GM23338 (cell line): Measurements from ENCODE around the gene STK32C. TPM values are rescaled to one million over a fixed set of nuclear protein-coding genes. Genes with fewer than 3 reads are reported as not detected.
A peak's percentile ranks its signal among the peaks of the same experiment; 100 is the strongest.

Source experiments
- ATAC-seq: fragments of 200-7000 bp; cut with Tn5 transposase; 3 replicates; pipeline ENCODE4 v1.9.1; 2020
- DNase-seq: peaks from one replicate; pipeline ENCODE4 v3.0.0-alpha.2; 2015; ENCODE audit warnings: low spot score
- H2AFZ ChIP-seq: fragments of 200-600 bp; sonication (generic); 2 replicates; pipeline ENCODE4 v1.8.0; 2016; ENCODE audit warnings: antibody characterized with exemption, mild to moderate bottlenecking, moderate library complexity
- H3F3A ChIP-seq: fragments of 200-600 bp; sonication (generic); replicated peaks from 2 replicates; pipeline ENCODE4 v1.8.0; 2017; ENCODE audit warnings: antibody characterized with exemption, mixed run types, low read depth
- H3K27ac ChIP-seq: fragments of 200-600 bp; sonication (generic); 2 replicates; pipeline ENCODE4 v1.6.1; 2016; ENCODE audit warnings: low read depth
- H3K27me3 ChIP-seq: fragments of 200-600 bp; sonication (generic); 2 replicates; pipeline ENCODE4 v1.8.0; 2016; ENCODE audit warnings: mild to moderate bottlenecking, mixed run types, moderate library complexity; ENCODE audit not compliant: insufficient read depth
- H3K36me3 ChIP-seq: fragments of 200-600 bp; sonication (generic); 2 replicates; pipeline ENCODE4 v1.8.0; 2016; ENCODE audit warnings: mild to moderate bottlenecking; ENCODE audit not compliant: insufficient read depth
- H3K4me1 ChIP-seq: fragments of 200-600 bp; sonication (generic); 2 replicates; pipeline ENCODE4 v1.8.0; 2016; ENCODE audit warnings: mild to moderate bottlenecking, moderate library complexity; ENCODE audit not compliant: insufficient read depth
- H3K4me2 ChIP-seq: fragments of 200-600 bp; sonication (generic); 2 replicates; pipeline ENCODE4 v1.7.1; 2017; ENCODE audit warnings: mixed run types
- H3K4me3 ChIP-seq: fragments of 200-600 bp; sonication (generic); 2 replicates; pipeline ENCODE4 v1.6.1; 2016; ENCODE audit warnings: mixed run types
- H3K79me2 ChIP-seq: fragments of 200-600 bp; sonication (generic); replicated peaks from 2 replicates; pipeline ENCODE4 v1.8.0; 2017; ENCODE audit warnings: mild to moderate bottlenecking; ENCODE audit not compliant: insufficient read depth
- H3K9me2 ChIP-seq: fragments of 200-600 bp; sonication (generic); 2 replicates; pipeline ENCODE4 v1.8.0; 2017; ENCODE audit not compliant: insufficient read depth
- H4K20me1 ChIP-seq: fragments of 200-600 bp; sonication (generic); replicated peaks from 2 replicates; pipeline ENCODE4 v1.8.0; 2017; ENCODE audit warnings: mild to moderate bottlenecking; ENCODE audit not compliant: insufficient read depth
- H3K27ac Mint-ChIP-seq: 2 replicates; pipeline ENCODE4 v1.8.0; 2020; ENCODE audit warnings: inconsistent platforms, mild to moderate bottlenecking, moderate library complexity, mixed read lengths
- H3K27me3 Mint-ChIP-seq: 3 replicates; pipeline ENCODE4 v1.8.0; 2022; ENCODE audit warnings: low read depth, mild to moderate bottlenecking, moderate library complexity, mixed read lengths, inconsistent platforms; ENCODE audit not compliant: insufficient read depth, poor library complexity
- H3K36me3 Mint-ChIP-seq: 3 replicates; pipeline ENCODE4 v1.8.0; 2021; ENCODE audit warnings: low read depth, mild to moderate bottlenecking, inconsistent platforms, moderate library complexity, mixed read lengths
- H3K4me1 Mint-ChIP-seq: 3 replicates; pipeline ENCODE4 v1.8.0; 2020; ENCODE audit warnings: mild to moderate bottlenecking, inconsistent platforms, mixed read lengths
- H3K4me3 Mint-ChIP-seq: 3 replicates; pipeline ENCODE4 v1.8.0; 2021; ENCODE audit warnings: moderate library complexity, mild to moderate bottlenecking, inconsistent platforms, mixed read lengths
- H3K9me3 Mint-ChIP-seq: 3 replicates; pipeline ENCODE4 v1.8.0; 2020; ENCODE audit warnings: moderate library complexity, mild to moderate bottlenecking, inconsistent platforms, mixed read lengths
- CTCF ChIP-seq, 2 experiments: fragments of 200-600 bp in 1 of 2; sonication (generic) in 1 of 2; conservative IDR thresholded peaks; 2 replicates each; pipeline versions ENCODE4 v1.5.1 to v1.6.1; 2016 to 2017; ENCODE audit warnings: antibody characterized with exemption in 2 of 2, low read depth in 2 of 2, mild to moderate bottlenecking in 2 of 2, moderate library complexity in 1 of 2
- EZH2phosphoT487 ChIP-seq: fragments of 200-600 bp; sonication (generic); IDR thresholded peaks from one replicate; pipeline ENCODE4 v1.8.1; 2018; ENCODE audit warnings: antibody characterized with exemption; ENCODE audit not compliant: unreplicated experiment
- polyA plus RNA-seq: library from polyadenylated mRNA; unstranded; fragments of >200 nt; fragmentation: Nextera tagmentation; extraction: Ambion mirVana; gene quantifications from 2 replicates; pipeline ENCODE4 v1.2.1, GENCODE V29; 2016
- total RNA-seq: library from RNA; depleted of rRNA; stranded (reverse); fragments of >200 nt; shearing (Covaris generic); gene quantifications from 2 replicates; pipeline ENCODE4 v1.2.3, GENCODE V29; 2014
- TF ChIP-seq, protein P1 (sequence below): fragments of 250-450 bp; sonication (Bioruptor Pico); IDR thresholded peaks from 2 replicates; pipeline ENCODE4 v1.5.0; 2020; ENCODE audit warnings: mild to moderate bottlenecking, moderate library complexity

Gene STK32C
- total and polyA plus RNA-seq, 2 experiments from 2014 or later, result 10.2 to 20.5 TPM

GRCh38 chr10:132276179-132276675 lies 31.5 kb downstream of the STK32C start (continued):
- TF ChIP-seq, protein P1, sequence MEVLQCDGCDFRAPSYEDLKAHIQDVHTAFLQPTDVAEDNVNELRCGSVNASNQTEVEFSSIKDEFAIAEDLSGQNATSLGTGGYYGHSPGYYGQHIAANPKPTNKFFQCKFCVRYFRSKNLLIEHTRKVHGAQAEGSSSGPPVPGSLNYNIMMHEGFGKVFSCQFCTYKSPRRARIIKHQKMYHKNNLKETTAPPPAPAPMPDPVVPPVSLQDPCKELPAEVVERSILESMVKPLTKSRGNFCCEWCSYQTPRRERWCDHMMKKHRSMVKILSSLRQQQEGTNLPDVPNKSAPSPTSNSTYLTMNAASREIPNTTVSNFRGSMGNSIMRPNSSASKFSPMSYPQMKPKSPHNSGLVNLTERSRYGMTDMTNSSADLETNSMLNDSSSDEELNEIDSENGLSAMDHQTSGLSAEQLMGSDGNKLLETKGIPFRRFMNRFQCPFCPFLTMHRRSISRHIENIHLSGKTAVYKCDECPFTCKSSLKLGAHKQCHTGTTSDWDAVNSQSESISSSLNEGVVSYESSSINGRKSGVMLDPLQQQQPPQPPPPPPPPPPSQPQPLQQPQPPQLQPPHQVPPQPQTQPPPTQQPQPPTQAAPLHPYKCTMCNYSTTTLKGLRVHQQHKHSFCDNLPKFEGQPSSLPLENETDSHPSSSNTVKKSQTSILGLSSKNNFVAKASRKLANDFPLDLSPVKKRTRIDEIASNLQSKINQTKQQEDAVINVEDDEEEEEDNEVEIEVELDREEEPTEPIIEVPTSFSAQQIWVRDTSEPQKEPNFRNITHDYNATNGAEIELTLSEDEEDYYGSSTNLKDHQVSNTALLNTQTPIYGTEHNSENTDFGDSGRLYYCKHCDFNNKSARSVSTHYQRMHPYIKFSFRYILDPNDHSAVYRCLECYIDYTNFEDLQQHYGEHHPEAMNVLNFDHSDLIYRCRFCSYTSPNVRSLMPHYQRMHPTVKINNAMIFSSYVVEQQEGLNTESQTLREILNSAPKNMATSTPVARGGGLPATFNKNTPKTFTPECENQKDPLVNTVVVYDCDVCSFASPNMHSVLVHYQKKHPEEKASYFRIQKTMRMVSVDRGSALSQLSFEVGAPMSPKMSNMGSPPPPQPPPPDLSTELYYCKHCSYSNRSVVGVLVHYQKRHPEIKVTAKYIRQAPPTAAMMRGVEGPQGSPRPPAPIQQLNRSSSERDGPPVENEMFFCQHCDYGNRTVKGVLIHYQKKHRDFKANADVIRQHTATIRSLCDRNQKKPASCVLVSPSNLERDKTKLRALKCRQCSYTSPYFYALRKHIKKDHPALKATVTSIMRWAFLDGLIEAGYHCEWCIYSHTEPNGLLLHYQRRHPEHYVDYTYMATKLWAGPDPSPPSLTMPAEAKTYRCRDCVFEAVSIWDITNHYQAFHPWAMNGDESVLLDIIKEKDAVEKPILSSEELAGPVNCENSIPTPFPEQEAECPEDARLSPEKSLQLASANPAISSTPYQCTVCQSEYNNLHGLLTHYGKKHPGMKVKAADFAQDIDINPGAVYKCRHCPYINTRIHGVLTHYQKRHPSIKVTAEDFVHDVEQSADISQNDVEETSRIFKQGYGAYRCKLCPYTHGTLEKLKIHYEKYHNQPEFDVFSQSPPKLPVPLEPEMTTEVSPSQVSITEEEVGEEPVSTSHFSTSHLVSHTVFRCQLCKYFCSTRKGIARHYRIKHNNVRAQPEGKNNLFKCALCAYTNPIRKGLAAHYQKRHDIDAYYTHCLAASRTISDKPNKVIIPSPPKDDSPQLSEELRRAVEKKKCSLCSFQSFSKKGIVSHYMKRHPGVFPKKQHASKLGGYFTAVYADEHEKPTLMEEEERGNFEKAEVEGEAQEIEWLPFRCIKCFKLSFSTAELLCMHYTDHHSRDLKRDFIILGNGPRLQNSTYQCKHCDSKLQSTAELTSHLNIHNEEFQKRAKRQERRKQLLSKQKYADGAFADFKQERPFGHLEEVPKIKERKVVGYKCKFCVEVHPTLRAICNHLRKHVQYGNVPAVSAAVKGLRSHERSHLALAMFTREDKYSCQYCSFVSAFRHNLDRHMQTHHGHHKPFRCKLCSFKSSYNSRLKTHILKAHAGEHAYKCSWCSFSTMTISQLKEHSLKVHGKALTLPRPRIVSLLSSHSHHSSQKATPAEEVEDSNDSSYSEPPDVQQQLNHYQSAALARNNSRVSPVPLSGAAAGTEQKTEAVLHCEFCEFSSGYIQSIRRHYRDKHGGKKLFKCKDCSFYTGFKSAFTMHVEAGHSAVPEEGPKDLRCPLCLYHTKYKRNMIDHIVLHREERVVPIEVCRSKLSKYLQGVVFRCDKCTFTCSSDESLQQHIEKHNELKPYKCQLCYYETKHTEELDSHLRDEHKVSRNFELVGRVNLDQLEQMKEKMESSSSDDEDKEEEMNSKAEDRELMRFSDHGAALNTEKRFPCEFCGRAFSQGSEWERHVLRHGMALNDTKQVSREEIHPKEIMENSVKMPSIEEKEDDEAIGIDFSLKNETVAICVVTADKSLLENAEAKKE (CRISPR knock-in tag), result no peak

- peaks cover 22% of the 10 kb centered on the region for H3K27me3 Mint-ChIP-seq
- TF ChIP-seq CTCF (conservative IDR thresholded peaks at IDR 0.05; ENCODE audit: low read depth in 2 of 2) (peak in 1 of 2 experiments; percentile 43; a peak in 2 of 4 replicates), EZH2phosphoT487 (no peak)
Measured at GRCh38 chr10:132275426-132276178, 32.1 kb downstream of the STK32C start.

More at GRCh38 chr10:132275426-132276178, 32.1 kb downstream of the STK32C start:
- ATAC-seq (no peak), DNase-seq (no peak)
- Histone ChIP-seq H3K27ac (no peak overlapping the region), H3K4me3 (no peak overlapping the region), H3K36me3 (no peaks in the 10 kb centered on the region), H3F3A (no peaks in the 10 kb centered on the region), H4K20me1 (no peaks in the 10 kb centered on the region), H3K9me2 (no peaks in the 10 kb centered on the region), H3K79me2 (no peaks in the 10 kb centered on the region), H3K4me2 (no peak overlapping the region), H3K27me3 (no peaks in the 10 kb centered on the region), H2AFZ (no peak overlapping the region), H3K4me1 (no peaks in the 10 kb centered on the region)
- no peaks in the 10 kb centered on the region; the same call in 2 of the 3 replicates for H3K36me3 Mint-ChIP-seq
- H3K9me3 Mint-ChIP-seq, result no peaks in the 10 kb centered on the region; the same call in 2 of the 3 replicates
- H3K4me1 Mint-ChIP-seq, result peaks cover 4% of the 10 kb centered on the region; the same call in 1 of the 3 replicates
- H3K4me3 Mint-ChIP-seq, result no peak overlapping the region
- H3K27ac Mint-ChIP-seq, result no peak overlapping the region
